Gastroesophageal sphincter (tissue), 3 donors: Measurements from ENCODE around the gene PCSK5.

ENCODE experiments used
- POLR2AphosphoS5 ChIP-seq: sonication (generic); formaldehyde crosslinking; IDR thresholded peaks from one replicate; pipeline ENCODE4 v1.6.1; 2017; ENCODE audit warnings: antibody characterized with exemption
- TF ChIP-seq, protein P1 (sequence below), 4 experiments: fragments of 200-600 bp in 2 of 4; fragments of 450-650 bp in 2 of 4; sonication (generic) in 1 of 4; IDR thresholded peaks; one replicate each; pipeline ENCODE4 v1.5.1; 2017 to 2019; ENCODE audit warnings: antibody characterized with exemption in 4 of 4, mild to moderate bottlenecking in 2 of 4, moderate library complexity in 2 of 4

DNA sequence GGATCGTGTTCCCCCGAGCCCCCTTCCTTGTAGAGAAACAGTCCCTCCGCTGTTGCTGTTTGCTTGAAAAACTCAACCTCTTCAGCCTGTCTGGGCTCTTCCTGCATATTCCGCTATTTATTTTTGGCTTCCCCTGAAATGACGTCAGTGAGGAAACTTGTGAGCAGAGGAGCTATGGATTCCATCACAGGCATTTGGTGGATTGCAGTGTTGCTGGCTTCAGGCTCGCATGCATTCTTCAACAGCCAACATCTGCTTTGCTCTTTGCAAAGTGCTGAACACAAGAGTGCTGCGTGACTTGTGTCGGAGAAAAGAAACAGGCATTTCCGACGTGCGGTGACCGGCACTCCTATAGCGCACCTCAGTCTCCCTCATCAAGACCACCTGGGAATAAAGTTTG, 271.1 kb downstream of the PCSK5 start:
- TF ChIP-seq, protein P1, sequence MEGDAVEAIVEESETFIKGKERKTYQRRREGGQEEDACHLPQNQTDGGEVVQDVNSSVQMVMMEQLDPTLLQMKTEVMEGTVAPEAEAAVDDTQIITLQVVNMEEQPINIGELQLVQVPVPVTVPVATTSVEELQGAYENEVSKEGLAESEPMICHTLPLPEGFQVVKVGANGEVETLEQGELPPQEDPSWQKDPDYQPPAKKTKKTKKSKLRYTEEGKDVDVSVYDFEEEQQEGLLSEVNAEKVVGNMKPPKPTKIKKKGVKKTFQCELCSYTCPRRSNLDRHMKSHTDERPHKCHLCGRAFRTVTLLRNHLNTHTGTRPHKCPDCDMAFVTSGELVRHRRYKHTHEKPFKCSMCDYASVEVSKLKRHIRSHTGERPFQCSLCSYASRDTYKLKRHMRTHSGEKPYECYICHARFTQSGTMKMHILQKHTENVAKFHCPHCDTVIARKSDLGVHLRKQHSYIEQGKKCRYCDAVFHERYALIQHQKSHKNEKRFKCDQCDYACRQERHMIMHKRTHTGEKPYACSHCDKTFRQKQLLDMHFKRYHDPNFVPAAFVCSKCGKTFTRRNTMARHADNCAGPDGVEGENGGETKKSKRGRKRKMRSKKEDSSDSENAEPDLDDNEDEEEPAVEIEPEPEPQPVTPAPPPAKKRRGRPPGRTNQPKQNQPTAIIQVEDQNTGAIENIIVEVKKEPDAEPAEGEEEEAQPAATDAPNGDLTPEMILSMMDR (IDR thresholded peaks at IDR 0.05), result no peak
- peak; percentile 23 for TF ChIP-seq POLR2AphosphoS5
